A549 treated with Hydrocortisone at 1 μM for 4 hours (cell line): ENCODE results near the gene EFNA1. TPM values are rescaled to one million over a fixed set of nuclear protein-coding genes. Genes with fewer than 3 reads are reported as not detected.

Source experiments
- total RNA-seq: library from RNA; stranded (reverse); fragments of 200-300 nt; extraction: Qiagen RNA extraction; gene quantifications from 5 replicates; pipeline ENCODE4 v1.2.3, GENCODE V29; 2022

The EFNA1 gene
- total RNA-seq: 21.4 to 32.6 TPM (median 26.0 TPM) in 5 replicates

GRCh38 chr1:155127105-155127966 is at the start of gene EFNA1:
EFNA1 (plus strand) TSS chr1:155127876; CDS start chr1:155127978, 102 bp downstream.

GRCh38 chr1:155078469-155079209 is 49.0 kb upstream of the EFNA1 start, which contains the start of gene EFNA3:
EFNA3 (plus strand) TSS chr1:155078837; CDS start chr1:155078942, 105 bp downstream.

GRCh38 chr1:155135415-155136028 is 7.8 kb downstream of the EFNA1 start, which contains the start of gene SLC50A1:
SLC50A1 (plus strand) TSS chr1:155135852; CDS start chr1:155135912, 60 bp downstream.

GRCh38 chr1:155139895-155140629 is 12.4 kb downstream of the EFNA1 start, which contains the start of gene DPM3:
DPM3 (minus strand) TSS chr1:155140531; CDS start chr1:155140240, 291 bp downstream.

GRCh38 chr1:155172732-155173477 is 45.2 kb downstream of the EFNA1 start, which contains the start of gene KRTCAP2:
KRTCAP2 (minus strand) TSS chr1:155173304; CDS start chr1:155173224, 80 bp downstream.

GRCh38 chr1:155173478-155174323 is 46.0 kb downstream of the EFNA1 start, which contains the start of gene TRIM46:
TRIM46 (plus strand) TSS chr1:155173849; CDS start chr1:155173967, 118 bp downstream.

Other genes starting within 250 kb of the EFNA1 start
- gene PMVK, start 191.2 kb upstream of the EFNA1 start, total RNA-seq: 42.1 to 48.4 TPM (median 43.6 TPM) in 5 replicates
- 13.1 to 16.1 TPM (median 14.7 TPM) in 5 replicates for gene PBXIP1, start 171.8 kb upstream of the EFNA1 start, total RNA-seq
- 20.1 to 24.8 TPM (median 23.2 TPM) in 5 replicates for gene PYGO2, start 166.1 kb upstream of the EFNA1 start, total RNA-seq
- 194 to 253 TPM (median 238 TPM) in 5 replicates for gene SHC1, start 157.1 kb upstream of the EFNA1 start, total RNA-seq
- gene CKS1B, start 153.2 kb upstream of the EFNA1 start, total RNA-seq: 311 to 367 TPM (median 344 TPM) in 5 replicates
- 38.8 to 45.4 TPM (median 43.8 TPM) in 5 replicates for gene FLAD1, start 144.5 kb upstream of the EFNA1 start, total RNA-seq
- gene LENEP, start 134.3 kb upstream of the EFNA1 start, total RNA-seq: not detected in 5 replicates
- gene ZBTB7B, start 125.1 kb upstream of the EFNA1 start, total RNA-seq: 44.8 to 52.9 TPM (median 49.0 TPM) in 5 replicates
- gene DCST2, start 94.1 kb upstream of the EFNA1 start, total RNA-seq: 0.37 to 0.77 TPM (median 0.52 TPM) in 5 replicates
- gene DCST1, start 94.1 kb upstream of the EFNA1 start, total RNA-seq: 0.07 to 0.08 TPM in 2 of 5 replicates, not detected in the others
- 84.2 to 106 TPM (median 101 TPM) in 5 replicates for gene ADAM15, start 76.6 kb upstream of the EFNA1 start, total RNA-seq
- 12.3 to 15.4 TPM (median 13.0 TPM) in 5 replicates for gene EFNA4, start 64.1 kb upstream of the EFNA1 start, total RNA-seq
- gene EFNA3, start 49.0 kb upstream of the EFNA1 start, total RNA-seq: 9.7 to 11.7 TPM (median 11.6 TPM) in 5 replicates
- gene SLC50A1, start 8.0 kb downstream of the EFNA1 start, total RNA-seq: 32.8 to 36.7 TPM (median 34.6 TPM) in 5 replicates
- gene DPM3, start 12.7 kb downstream of the EFNA1 start, total RNA-seq: 69.5 to 108 TPM (median 98.1 TPM) in 5 replicates
- 187 to 257 TPM (median 250 TPM) in 5 replicates for gene KRTCAP2, start 45.4 kb downstream of the EFNA1 start, total RNA-seq
- gene TRIM46, start 46.0 kb downstream of the EFNA1 start, total RNA-seq: 1.7 to 2.9 TPM (median 2.7 TPM) in 5 replicates
- 7.6 to 9.3 TPM (median 8.5 TPM) in 5 replicates for gene THBS3, start 80.0 kb downstream of the EFNA1 start, total RNA-seq
- 63.2 to 79.8 TPM (median 74.7 TPM) in 5 replicates for gene MTX1, start 80.8 kb downstream of the EFNA1 start, total RNA-seq
- 31.8 to 36.8 TPM (median 32.8 TPM) in 5 replicates for gene ENTREP3, start 127.6 kb downstream of the EFNA1 start, total RNA-seq
- gene SCAMP3, start 134.5 kb downstream of the EFNA1 start, total RNA-seq: 94.3 to 128 TPM (median 118 TPM) in 5 replicates
- gene CLK2, start 145.6 kb downstream of the EFNA1 start, total RNA-seq: 22.3 to 26.3 TPM (median 25.4 TPM) in 5 replicates
- 3.5 to 5.3 TPM (median 4.6 TPM) in 5 replicates for gene HCN3, start 149.6 kb downstream of the EFNA1 start, total RNA-seq
- not detected in 5 replicates for gene PKLR, start 173.6 kb downstream of the EFNA1 start, total RNA-seq
- 158 to 180 TPM (median 168 TPM) in 5 replicates for gene FDPS, start 181.0 kb downstream of the EFNA1 start, total RNA-seq
- gene RUSC1, start 193.0 kb downstream of the EFNA1 start, total RNA-seq: 42.2 to 54.3 TPM (median 53.4 TPM) in 5 replicates